GM21381 (cell line): ENCODE measurements around the gene CNOT2.
"Not testable (repeated sequence)": the region's sequence is repeated elsewhere in the genome, so short reads cannot be mapped to it uniquely, and the experiment has no call there.

ENCODE experiments used
- ATAC-seq: cut with Tn5 transposase; IDR thresholded peaks from one replicate; pipeline ENCODE4 v1.9.1; 2021; ENCODE audit warnings: mild to moderate bottlenecking, moderate library complexity; ENCODE audit not compliant: unreplicated experiment

Gene CNOT2

DNA sequence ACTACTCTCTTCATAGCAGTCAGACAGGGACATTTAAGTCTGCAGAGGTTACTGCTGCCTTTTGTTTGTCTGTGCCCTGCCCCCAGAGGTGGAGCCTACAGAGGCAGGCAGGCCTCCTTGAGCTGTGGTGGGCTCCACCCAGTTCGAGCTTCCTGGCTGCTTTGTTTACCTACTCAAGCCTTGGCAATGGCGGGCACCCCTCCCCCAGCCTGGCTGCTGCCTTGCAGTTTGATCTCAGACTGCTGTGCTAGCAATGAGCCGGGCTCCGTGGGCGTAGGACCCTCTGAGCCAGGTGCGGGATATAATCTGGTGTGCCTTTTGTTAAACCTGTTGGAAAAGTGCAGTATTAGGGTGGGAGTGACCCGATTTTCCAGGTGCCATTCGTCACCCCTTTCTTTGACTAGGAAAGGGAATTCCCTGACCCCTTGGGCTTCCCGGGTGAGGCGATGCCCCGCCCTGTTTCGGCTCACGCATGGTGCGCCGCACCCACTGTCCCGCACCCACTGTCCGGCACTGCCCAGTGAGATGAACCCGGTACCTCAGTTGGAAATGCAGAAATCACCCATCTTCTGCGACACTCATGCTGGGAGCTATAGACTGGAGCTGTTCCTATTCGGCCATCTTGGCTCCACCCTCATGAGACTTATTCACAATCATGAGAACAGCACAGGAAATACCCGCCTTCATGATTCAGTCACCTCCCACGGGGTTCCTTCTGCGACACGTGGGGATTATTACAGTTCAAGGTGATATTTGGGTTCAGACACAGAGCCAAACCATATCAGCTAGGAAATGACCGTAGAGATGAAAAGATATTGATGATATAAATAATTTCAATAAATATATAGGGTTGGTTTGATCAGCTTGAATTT lies 61.7 kb downstream of the CNOT2 start:
- not testable (repeated sequence) for ATAC-seq

DNA sequence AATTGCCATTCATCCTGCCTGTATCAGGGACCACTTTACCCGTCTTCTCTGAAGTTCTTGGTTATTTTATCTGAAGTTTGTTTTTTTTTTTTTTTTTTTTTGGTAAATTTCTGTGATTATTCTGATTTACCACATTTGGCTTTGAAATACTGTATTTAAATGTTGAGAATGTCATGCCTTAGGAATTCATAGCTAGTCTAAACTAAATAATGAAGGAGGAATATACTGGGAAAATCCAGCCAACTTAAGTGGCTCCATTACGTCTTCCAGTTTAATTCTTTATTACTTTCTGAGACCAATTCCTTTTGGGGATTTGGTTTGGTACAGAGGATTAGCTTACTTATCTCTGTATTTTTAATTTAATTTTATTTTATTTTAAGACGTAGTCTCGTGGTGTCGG lies 62.6 kb downstream of the CNOT2 start:
- ATAC-seq: no peak

- ATAC-seq: no peak
Observed at GRCh38 chr12:70306676-70307075, 63.4 kb downstream of the CNOT2 start.

- ATAC-seq: no peak
Observed at GRCh38 chr12:70307868-70308267, 64.6 kb downstream of the CNOT2 start.

DNA sequence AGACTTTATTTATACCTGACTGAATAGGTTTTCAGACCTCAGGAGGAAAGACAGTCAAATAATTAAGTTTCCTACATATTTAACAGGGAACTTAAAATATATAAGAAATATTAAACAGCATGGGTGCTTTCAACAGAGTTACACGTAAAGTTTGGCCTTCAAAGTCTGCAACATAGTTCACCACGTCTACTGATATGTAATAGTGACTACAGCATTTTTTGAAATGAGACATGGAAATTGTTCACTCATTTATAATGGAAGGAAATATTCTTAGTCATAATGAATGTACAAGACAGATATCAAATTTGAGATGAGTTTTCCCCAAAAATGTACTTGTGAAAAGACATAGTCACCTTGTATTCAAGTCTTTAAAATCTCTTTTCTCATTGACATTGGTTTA lies 66.1 kb downstream of the CNOT2 start:
- no peak for ATAC-seq

DNA sequence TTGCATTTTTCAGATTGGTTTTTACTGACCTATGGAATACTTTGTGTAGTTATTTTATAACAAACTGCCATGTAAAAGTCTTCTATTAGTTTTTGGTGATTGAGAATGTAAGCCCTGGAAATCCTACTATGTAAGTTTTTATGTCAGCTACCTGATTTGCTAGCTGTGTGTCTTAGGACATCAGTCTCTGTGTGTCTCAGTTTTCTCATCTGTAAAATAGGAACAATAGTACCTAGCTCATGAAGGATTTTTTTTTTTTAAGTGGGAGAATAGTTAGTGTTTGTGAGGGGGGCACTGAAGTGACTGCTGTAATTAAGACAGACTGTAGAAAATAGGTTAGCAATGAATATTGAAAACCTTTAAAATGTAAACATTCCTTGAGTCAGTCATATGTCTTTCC lies 70.9 kb downstream of the CNOT2 start:
- no peak for ATAC-seq

- peak; percentile 93 for ATAC-seq
Observed at GRCh38 chr12:70317781-70318180, 74.5 kb downstream of the CNOT2 start.

- no peak for ATAC-seq
Observed at GRCh38 chr12:70319605-70320004, 76.4 kb downstream of the CNOT2 start.

DNA sequence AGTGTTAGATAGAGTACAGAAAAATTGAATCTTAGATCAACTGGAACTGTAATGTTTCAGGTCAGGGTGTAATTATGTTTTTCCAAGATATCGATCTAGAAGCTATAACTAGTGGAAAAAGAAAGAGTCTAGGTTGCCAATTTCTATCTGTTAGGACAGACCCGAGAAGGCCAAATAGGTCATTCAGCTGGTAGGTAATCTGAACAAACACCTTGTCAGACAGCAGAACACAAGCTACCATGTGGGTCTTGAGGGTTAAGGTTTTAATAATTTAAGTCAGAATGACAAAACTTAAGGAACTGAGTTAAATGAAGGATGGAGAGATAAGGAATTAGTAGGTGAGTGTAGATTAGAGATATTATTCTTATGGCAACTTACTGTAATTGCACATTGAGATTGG lies 78.0 kb downstream of the CNOT2 start:
- ATAC-seq: no peak

DNA sequence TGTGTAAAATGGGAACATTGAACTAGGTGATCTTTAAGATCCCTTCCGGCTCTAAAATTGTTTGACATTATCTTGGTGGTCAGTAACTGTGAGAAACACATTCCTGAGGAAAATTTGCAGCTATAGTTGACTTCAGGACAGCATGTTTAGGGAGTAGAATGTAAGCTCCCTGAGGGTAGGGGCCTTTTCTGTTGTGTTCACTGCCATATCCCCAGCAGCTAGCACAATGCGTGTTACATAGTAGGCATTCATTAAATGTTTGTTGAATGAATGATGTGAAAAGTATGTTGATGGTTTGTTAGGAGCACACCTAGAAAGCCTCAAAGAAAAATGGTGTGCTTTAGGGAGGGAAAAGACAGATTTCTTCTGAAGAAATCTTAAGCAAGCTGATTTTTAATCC lies 84.3 kb downstream of the CNOT2 start:
- no peak for ATAC-seq

DNA sequence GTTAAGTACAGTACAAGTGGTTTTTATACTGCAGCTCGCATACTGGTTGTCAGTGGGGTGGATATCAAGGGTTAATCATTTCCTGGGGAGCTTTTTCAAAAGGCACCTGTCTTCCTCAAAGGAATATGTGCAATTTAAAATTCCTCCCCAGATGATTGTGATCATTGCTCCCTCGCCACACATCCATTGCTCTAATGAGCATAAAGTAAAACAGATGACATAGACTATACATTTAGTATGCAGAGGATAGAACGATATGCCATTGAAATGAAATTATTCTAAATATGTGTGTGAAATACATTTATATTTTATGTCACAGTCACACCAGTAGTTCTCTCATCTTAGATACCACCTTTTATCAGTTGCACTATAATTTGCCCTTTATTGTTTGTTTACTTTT lies 86.5 kb downstream of the CNOT2 start:
- no peak for ATAC-seq

GRCh38 chr12:70330158-70330557 lies 86.9 kb downstream of the CNOT2 start:
- no peak for ATAC-seq

DNA sequence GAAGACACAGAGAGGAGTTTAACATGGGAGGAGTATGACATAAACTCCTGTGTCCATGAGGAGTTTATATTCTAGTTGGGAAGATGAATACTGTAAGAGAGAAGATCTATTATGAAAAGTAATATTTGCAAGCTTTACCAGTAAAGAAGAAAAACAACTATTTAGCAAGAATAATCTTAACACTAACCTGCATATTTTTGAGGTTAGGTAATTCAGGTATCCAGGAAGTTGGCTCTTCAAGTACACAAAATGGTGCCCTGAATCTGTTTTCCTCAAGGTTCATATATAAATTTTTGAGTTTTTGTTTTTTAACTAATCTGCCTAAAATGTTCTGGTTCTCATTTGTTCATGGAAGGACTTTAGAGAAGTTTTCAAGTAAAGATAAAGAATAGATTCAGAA lies 89.0 kb downstream of the CNOT2 start:
- no peak for ATAC-seq

GRCh38 chr12:70334742-70335141 lies 91.5 kb downstream of the CNOT2 start:
- no peak for ATAC-seq

DNA sequence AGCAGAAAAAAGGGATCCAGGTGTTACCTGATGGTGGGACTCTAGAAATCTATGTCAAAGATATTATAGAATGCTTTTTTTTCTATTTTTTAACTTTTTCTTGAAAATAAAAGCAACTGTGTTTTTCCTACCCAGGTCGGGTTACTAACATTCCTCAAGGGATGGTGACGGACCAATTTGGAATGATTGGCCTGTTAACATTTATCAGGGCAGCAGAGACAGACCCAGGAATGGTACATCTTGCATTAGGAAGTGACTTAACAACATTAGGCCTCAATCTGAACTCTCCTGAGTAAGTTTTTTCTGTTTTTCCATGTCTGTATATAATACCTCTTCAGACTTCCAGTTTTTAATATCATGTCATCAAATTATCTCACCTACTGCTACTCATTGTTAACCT lies 95.3 kb downstream of the CNOT2 start:
- ATAC-seq: no peak

DNA sequence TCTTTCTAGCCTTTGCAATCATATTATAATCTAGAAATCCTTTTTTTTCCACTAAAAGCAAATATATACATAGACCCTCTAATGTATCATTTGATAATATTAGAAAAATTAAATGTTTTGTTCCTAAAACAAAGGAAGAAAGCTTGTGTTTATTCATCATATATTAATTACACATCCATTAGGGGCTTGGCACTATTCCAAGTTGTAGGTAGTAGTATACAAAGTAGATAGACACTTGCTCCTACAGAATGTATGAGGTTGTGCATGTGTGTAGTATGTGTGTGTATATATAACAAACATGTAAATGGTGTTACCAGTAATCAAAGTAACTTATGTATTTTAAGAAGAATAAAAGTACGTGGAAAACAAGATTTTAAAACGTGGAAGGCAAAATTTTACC lies 107.8 kb downstream of the CNOT2 start:
- no peak for ATAC-seq

DNA sequence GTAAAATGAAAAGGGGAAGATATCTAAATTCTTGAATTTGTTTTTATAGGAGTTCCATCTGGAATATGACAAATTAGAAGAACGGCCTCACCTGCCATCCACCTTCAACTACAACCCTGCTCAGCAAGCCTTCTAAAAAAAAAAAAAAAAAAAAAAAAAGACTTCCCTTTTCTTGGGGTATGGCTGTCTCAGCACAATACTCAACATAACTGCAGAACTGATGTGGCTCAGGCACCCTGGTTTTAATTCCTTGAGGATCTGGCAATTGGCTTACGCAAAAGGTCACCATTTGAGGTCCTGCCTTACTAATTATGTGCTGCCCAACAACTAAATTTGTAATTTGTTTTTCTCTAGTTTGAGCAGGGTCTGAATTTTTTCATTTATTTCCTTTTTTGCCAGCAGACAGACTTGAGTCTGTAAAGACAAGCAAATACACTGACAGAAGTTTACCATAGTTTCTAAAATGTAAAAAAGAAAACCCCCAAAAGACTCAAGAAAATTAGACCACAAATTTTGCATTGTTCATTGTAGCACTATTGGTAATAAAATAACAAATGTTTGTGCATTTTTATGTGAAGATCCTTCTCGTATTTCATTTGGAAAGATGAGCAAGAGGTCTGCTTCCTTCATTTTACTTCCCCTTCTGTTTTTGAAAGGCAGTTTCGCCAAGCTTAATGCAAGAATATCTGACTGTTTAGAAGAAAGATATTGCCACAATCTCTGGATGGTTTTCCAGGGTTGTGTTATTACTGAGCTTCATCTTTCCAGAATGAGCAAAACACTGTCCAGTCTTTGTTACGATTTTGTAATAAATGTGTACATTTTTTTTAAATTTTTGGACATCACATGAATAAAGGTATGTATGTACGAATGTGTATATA lies 110.8 kb downstream of the CNOT2 start:
- no peak for ATAC-seq

- no peak for ATAC-seq
Observed at GRCh38 chr12:70354787-70355186, 111.6 kb downstream of the CNOT2 start.

GRCh38 chr12:70355972-70356371 lies 112.7 kb downstream of the CNOT2 start:
- ATAC-seq: no peak

DNA sequence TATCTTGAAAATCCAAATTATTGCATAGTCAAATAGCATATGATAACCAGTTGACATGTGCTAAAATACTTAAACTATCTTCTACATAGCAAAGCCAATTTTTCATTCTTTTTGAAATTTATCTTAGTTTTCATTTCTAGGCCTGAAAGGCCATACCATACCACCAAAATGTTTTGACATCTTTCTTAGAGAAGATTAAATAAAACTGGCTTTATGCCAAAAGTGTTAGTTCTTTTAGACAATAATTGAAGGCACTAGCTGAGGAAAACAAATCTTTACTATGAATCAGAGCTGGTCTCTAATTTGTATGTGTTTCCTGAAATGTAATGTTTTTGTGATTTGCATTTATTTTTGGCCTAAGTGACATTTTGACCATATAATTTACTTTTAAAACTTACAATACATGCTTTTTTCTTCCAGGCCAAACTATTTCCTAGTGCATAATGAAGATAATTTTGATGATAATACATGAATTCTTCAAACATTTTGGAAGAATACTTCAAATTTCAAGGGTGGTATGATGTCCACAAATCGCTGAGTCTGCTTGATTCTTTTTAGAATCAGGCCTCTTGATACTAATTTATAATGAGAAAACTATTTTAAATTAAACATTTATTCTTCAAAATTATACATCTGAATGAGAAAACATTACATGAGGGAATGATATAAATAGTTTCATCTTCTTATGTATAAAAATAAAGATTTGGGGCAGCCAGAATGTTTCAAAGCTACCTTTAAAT lies 116.4 kb downstream of the CNOT2 start:
- no peak for ATAC-seq

GRCh38 chr12:70360218-70360617 lies 117.0 kb downstream of the CNOT2 start:
- no peak for ATAC-seq
